ENCODE results near the gene ACP5.
A peak's percentile ranks its signal among the peaks of the same experiment; 100 is the strongest.

ACP5 gene

GRCh38 chr19:11547929-11548700 lies 29.3 kb downstream of the ACP5 start:
- DNase-seq (ENCODE audit: low read depth in 1 of 2, low spot score in 1 of 2), result no peak

DNA sequence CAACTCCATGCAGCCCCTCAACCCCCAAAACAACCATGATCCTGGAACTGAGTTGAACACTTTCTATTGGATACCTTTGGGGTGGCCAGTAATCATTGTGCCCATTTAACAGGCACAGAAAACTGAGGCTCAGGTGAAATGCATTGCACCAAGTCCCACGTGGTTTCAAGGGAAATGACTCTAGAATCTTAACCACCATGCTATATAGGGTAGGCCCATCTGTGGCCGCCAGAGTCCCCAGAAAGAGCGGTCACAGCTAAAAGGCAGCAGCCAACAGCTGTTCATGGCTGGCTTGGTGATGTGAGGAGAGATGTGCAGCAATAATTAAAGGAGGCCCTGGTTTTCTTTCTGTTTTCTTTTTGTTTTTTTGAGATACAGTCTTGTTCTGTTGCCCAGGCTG lies 36.2 kb downstream of the ACP5 start:
- no peak for DNase-seq (ENCODE audit: low read depth in 1 of 2, low spot score in 1 of 2)

DNA sequence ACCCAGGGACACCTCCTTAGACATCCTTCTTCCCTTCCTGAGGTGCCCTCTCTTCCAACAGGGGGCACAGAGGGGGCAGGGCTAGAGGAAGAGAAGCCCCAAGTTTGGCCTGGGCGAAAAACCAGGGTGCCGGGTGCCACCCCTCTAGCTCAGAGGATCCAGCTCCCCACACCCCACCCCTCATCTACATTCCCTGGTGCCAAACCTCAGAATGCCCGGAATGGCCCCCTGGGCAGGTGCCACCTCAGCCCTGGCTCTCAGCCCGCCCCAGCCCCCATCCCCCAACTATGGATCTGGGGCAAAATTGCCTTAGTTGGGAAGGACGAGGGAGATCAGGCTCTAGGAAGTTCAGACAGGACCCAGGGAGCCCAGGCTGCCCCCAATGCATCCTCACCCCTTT lies 36.8 kb downstream of the ACP5 start:
- no peak for DNase-seq (ENCODE audit: low read depth in 1 of 2, low spot score in 1 of 2)

DNA sequence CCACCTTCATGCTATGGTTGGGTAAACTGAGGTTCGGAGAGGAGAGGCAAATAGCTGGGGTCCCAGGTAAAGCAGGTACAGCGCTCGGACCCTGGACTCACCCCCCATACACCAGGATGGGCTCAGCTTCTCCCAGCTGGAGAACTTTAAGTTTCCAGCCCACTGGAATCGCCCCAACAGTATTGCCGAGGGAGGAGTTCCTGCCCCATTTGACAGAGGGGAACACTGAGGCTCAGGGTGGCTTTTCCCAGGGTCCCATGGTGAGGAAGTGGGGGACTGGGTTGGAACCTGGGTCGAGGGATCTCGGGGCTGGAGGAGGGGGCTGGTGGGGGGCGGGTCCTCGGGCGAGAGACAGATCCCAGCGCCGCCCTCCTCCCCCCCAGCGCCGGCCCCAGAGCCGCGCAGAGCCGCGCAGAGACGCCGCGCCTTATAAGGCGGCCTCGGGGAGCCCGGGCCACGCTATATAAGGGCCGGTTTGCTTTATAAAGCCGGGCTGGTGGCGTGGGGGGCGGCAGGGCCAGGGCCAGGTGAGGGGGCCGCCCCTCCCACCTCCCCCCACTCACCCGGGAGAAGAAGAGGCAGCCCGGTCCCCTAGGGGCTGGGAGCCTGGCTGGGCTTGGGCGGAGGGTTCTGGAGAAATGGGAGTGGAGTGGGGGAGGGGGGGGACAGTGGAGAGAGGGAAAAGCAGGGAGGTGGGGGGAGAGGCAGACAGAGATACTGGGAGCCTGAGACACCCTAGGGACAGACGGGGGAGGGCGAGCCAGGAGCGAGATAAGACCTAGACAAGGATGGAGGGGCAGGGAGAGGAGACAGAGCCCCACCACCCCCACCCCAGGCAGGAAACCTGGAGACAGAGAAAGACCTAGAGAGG lies 37.7 kb downstream of the ACP5 start:
- DNase-seq (ENCODE audit: low read depth in 1 of 2, low spot score in 1 of 2), result no peak

GRCh38 chr19:11538232-11539036 lies 39.0 kb downstream of the ACP5 start, which contains the start of gene CNN1:
TSS of gene CNN1 (plus strand) at chr19:11538851. CDS start at chr19:11538928, 77 bp downstream.
- DNase-seq (ENCODE audit: low read depth in 1 of 2, low spot score in 1 of 2), result no peak

GRCh38 chr19:11535792-11536595 lies 41.5 kb downstream of the ACP5 start:
- DNase-seq (ENCODE audit: low read depth in 1 of 2, low spot score in 1 of 2), result peak; percentile 77 to 83

DNA sequence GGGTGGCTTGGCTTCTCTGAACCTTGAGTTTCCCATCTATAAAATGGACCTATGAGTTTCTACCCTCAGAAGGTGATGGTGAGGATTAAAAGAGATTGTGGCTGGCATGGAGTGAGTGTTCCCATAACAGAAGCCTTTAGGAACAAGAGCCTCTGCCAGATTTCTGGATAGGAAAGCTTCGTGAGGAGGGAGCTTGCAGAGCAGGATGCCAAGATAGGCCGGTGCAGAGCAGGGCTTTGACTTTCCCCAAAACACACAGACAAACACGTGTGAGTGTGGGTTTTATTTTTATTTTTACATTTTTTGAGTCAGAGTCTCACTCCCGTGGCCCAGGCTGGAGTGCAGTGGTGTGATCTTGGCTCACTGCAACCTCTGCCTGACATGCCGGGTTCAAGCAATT lies 42.5 kb downstream of the ACP5 start:
- no peak for DNase-seq (ENCODE audit: low read depth in 1 of 2, low spot score in 1 of 2)

GRCh38 chr19:11534538-11534937 lies 42.9 kb downstream of the ACP5 start:
- no peak for DNase-seq (ENCODE audit: low read depth in 1 of 2, low spot score in 1 of 2)

- DNase-seq (ENCODE audit: low read depth in 1 of 2, low spot score in 1 of 2), result peak in 1 of 2 donors; percentile 11
Observed at GRCh38 chr19:11530432-11530831, 47.0 kb downstream of the ACP5 start.

DNA sequence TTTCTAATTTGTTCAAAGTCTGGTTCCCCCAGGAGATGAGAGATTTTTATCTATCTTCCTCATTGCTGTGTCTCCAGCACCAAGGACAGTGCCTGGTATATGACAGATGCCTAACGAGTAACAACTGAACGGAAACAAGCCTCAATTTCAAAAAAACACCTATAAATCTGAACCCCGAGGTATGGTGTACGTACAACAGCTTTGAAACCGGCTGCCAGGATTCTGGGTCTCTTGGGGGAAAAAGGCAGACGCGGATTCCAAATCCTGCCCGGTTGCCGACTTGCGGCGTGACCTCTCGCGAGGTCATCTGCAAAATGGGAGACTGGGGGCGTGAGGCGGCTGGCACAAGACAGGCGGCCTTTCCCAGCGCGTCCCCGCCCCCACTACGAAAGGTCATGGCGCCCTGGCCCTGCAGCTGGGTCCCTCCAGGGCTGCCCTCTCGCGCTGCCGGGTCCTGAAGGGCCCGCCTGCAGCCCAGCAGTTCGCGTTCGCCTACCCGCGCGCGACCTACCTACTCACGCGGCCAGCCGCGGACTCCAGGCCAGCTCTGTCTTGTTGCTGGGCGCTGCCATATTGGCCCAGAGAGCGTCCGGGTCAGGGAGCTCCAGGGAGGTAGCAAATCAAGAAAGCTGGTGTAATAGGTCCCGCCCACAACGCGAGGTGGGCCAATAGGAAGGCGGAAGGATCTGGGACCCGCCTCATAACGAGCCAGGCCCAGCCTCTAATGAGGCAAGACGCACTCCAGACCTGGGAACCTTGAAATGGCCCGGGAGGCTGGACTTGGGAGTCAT lies 48.7 kb downstream of the ACP5 start, which contains the start of gene ECSIT:
TSS of gene ECSIT (minus strand) at position 584 of the 791 bp plus-strand sequence. CDS start 9,964 bp downstream, outside the sequence.
- DNase-seq (ENCODE audit: low read depth in 1 of 2, low spot score in 1 of 2), result peak; percentile 85 to 92

Data from activated CD4-positive, alpha-beta T cell treated with anti-CD3 and anti-CD28 coated beads, Interleukin-2, amount 50 U/mL, for 24 hours (primary cell).